Measurements from ENCODE around the gene FIG4. TPM values are rescaled to one million over a fixed set of nuclear protein-coding genes. Genes with fewer than 3 reads are reported as not detected.
A peak's percentile ranks its signal among the peaks of the same experiment; 100 is the strongest.

Gene FIG4
- total and polyA plus RNA-seq, 2 of the 13 experiments (the other 11 are each of a cell fraction or from before 2014, with no cell fraction given): 5.5 to 7.9 TPM

- TF ChIP-seq ZNF646 (CRISPR knock-in tag; IDR thresholded peaks at IDR 0.05): peak; percentile 93
These were observed 4.4 kb downstream of the FIG4 start (continued) for GRCh38 chr6:109695468-109695867.

GRCh38 chr6:109696355-109696754, 5.3 kb downstream of the FIG4 start:
- TF ChIP-seq ZIK1 (CRISPR knock-in tag; IDR thresholded peaks at IDR 0.05; ENCODE audit: borderline replicate concordance, low read depth) (no peak), ZMYM2 (CRISPR knock-in tag; IDR thresholded peaks at IDR 0.05) (no peak), ZNF382 (CRISPR knock-in tag; IDR thresholded peaks at IDR 0.05; ENCODE audit: borderline replicate concordance) (no peak), LRRFIP1 (CRISPR knock-in tag; conservative IDR thresholded peaks at IDR 0.05) (no peak), SETDB1 (CRISPR knock-in tag; IDR thresholded peaks at IDR 0.05; ENCODE audit: borderline replicate concordance) (no peak), KMT2B (CRISPR knock-in tag; IDR thresholded peaks at IDR 0.05) (no peak), NR2F1 (CRISPR knock-in tag; IDR thresholded peaks at IDR 0.05) (no peak), ZNF543 (CRISPR knock-in tag; IDR thresholded peaks at IDR 0.05) (no peak)
- H3K4me3 ChIP-seq (replicated peaks in 1 of 3; ENCODE audit: insufficient read depth in 1 of 3, low read depth in 2 of 3, low read length in 3 of 3): no peak overlapping the region
- no peak for FAIRE-seq
- H3K9me3 ChIP-seq (ENCODE audit: low read length): no peaks in the 10 kb centered on the region
- no peak overlapping the region for H3K27ac ChIP-seq (ENCODE audit: extremely low read length, insufficient read depth, low read length)
- intact Hi-C loops (cut with micrococcal nuclease; ENCODE audit: unreplicated experiment) (no loop called here), in situ Hi-C loops (cut with HindIII; ENCODE audit: extremely low pct_ligation_motif_present, low pct_unique_long_range_greater_than_20kb) (no loop called here)
- DNase-seq (ENCODE audit: low spot score): no peak
- ATAC-seq: no peak
- BruUV-seq (replicated peaks): no TSS peak
- no peaks in the 10 kb centered on the region for H4K20me1 ChIP-seq (ENCODE audit: insufficient read depth, low read length)
- ChIA-PET CTCF (ENCODE audit: low intra/inter-chr PET ratio, low total read pairs) (no interaction called here), POLR2A (no interaction called here)
- H3K36me3 ChIP-seq (replicated peaks in 1 of 2; ENCODE audit: control insufficient read depth in 1 of 2, insufficient read depth in 2 of 2, low read length in 2 of 2): no peaks in the 10 kb centered on the region
- H3K9ac ChIP-seq (ENCODE audit: insufficient read depth, low read depth, low read length): no peak overlapping the region
- peaks cover 13% of the 10 kb centered on the region for H3K4me1 ChIP-seq (ENCODE audit: insufficient read depth, low read length)
- H3K27me3 ChIP-seq (ENCODE audit: control insufficient read depth in 1 of 2, insufficient read depth in 2 of 2, low read length in 2 of 2): no peaks in the 10 kb centered on the region
- no peaks in the 10 kb centered on the region for H3K79me2 ChIP-seq (ENCODE audit: insufficient read depth, low read length)
- H2AFZ ChIP-seq (ENCODE audit: low read length): no peak overlapping the region
- WGBS (ENCODE audit: low lambda C conversion rate): 86% methylated on average over 5 of the region's 5 CpGs
- H3K4me2 ChIP-seq (ENCODE audit: low read depth, low read length): no peak overlapping the region

Measured in HepG2 (cell line).